HEK293 (cell line): ENCODE data around the gene TLK1.

ENCODE experiments used
- CTCF ChIA-PET: fragments of 350-600 bp; formaldehyde crosslinking; extraction: SDS; loops from one replicate; lab custom pipeline; 2021; ENCODE audit warnings: antibody characterized with exemption; lab: Yijun Ruan, JAX
- POLR2A ChIA-PET: fragments of 300-600 bp; formaldehyde crosslinking; extraction: SDS; loops from one replicate; lab custom pipeline; 2020; ENCODE audit warnings: antibody characterized with exemption, inconsistent platforms; lab: Yijun Ruan, JAX
- H3K27ac ChIP-seq: fragments of 200-500 bp; sonication (Bioruptor generic); 2 replicates; pipeline ENCODE4 v1.5.1; 2014; ENCODE audit warnings: low read depth, low read length, control low read depth, inconsistent platforms; ENCODE audit errors: extremely low read depth
- H3K36me3 ChIP-seq, 2 experiments: fragments of 200-500 bp in 1 of 2; sonication (Bioruptor generic) in 1 of 2; 1 replicate in 1 of 2; 2 replicates in 1 of 2; pipeline ENCODE4 v1.5.1; 2014 to 2017; ENCODE audit warnings: inconsistent platforms in 2 of 2, low read length in 2 of 2; ENCODE audit not compliant: control insufficient read depth in 2 of 2, insufficient read depth in 1 of 2
- H3K4me1 ChIP-seq: fragments of 200-500 bp; sonication (Bioruptor generic); 2 replicates; pipeline ENCODE4 v1.5.1; 2014; ENCODE audit warnings: mild to moderate bottlenecking, low read length, inconsistent platforms; ENCODE audit not compliant: control insufficient read depth, insufficient read depth
- H3K4me3 ChIP-seq: 2 replicates; pipeline ENCODE4 v1.5.1; 2011; ENCODE audit warnings: low read depth, mild to moderate bottlenecking, control low read depth, low read length, moderate library complexity
- H3K9me3 ChIP-seq: fragments of 200-500 bp; sonication (Bioruptor generic); 2 replicates; pipeline ENCODE4 v1.5.1; 2014; ENCODE audit warnings: low read depth, low read length, inconsistent platforms; ENCODE audit not compliant: control insufficient read depth, insufficient read depth
- AEBP2 ChIP-seq: fragments of 450-650 bp; formaldehyde crosslinking; IDR thresholded peaks from 2 replicates; pipeline ENCODE4 v1.5.1; 2016; ENCODE audit warnings: missing biosample characterization, missing genetic modification characterization, borderline replicate concordance
- GFI1B ChIP-seq: fragments of 450-650 bp; formaldehyde crosslinking; IDR thresholded peaks from 2 replicates; pipeline ENCODE4 v1.5.1; 2016; ENCODE audit warnings: missing biosample characterization, missing genetic modification characterization
- PRDM4 ChIP-seq: fragments of 450-650 bp; formaldehyde crosslinking; IDR thresholded peaks from 2 replicates; pipeline ENCODE4 v1.5.1; 2017; ENCODE audit warnings: missing biosample characterization, missing genetic modification characterization
- SCRT2 ChIP-seq: fragments of 450-650 bp; formaldehyde crosslinking; IDR thresholded peaks from 2 replicates; pipeline ENCODE4 v1.5.1; 2016; ENCODE audit warnings: missing biosample characterization, missing genetic modification characterization
- SETDB1 ChIP-seq: IDR thresholded peaks from one replicate; pipeline ENCODE4 v1.6.1; 2017; ENCODE audit warnings: mild to moderate bottlenecking, low read length, moderate library complexity, mixed read lengths; ENCODE audit not compliant: insufficient read length
- ZBTB17 ChIP-seq: fragments of 450-650 bp; formaldehyde crosslinking; IDR thresholded peaks from 2 replicates; pipeline ENCODE4 v1.5.1; 2016; ENCODE audit warnings: missing biosample characterization, missing genetic modification characterization
- ZBTB20 ChIP-seq: fragments of 450-650 bp; formaldehyde crosslinking; IDR thresholded peaks from 2 replicates; pipeline ENCODE4 v1.5.1; 2016; ENCODE audit warnings: missing biosample characterization, missing genetic modification characterization
- ZBTB21 ChIP-seq: fragments of 450-650 bp; formaldehyde crosslinking; IDR thresholded peaks from 2 replicates; pipeline ENCODE4 v1.5.1; 2017; ENCODE audit warnings: missing biosample characterization, missing genetic modification characterization
- ZBTB7A ChIP-seq: fragments of 450-650 bp; formaldehyde crosslinking; IDR thresholded peaks from 2 replicates; pipeline ENCODE4 v1.5.1; 2016; ENCODE audit warnings: low read depth, missing biosample characterization, missing genetic modification characterization
- ZBTB8A ChIP-seq: fragments of 450-650 bp; formaldehyde crosslinking; IDR thresholded peaks from 2 replicates; pipeline ENCODE4 v1.5.1; 2016; ENCODE audit warnings: missing biosample characterization, missing genetic modification characterization
- ZEB2 ChIP-seq: fragments of 450-650 bp; formaldehyde crosslinking; IDR thresholded peaks from 2 replicates; pipeline ENCODE4 v1.5.1; 2016; ENCODE audit warnings: missing biosample characterization, missing genetic modification characterization
- ZNF175 ChIP-seq: fragments of 450-650 bp; formaldehyde crosslinking; IDR thresholded peaks from 2 replicates; pipeline ENCODE4 v1.5.1; 2016; ENCODE audit warnings: missing biosample characterization, missing genetic modification characterization
- ZNF202 ChIP-seq: fragments of 450-650 bp; formaldehyde crosslinking; IDR thresholded peaks from 2 replicates; pipeline ENCODE4 v1.5.1; 2016; ENCODE audit warnings: missing biosample characterization, missing genetic modification characterization, borderline replicate concordance
- ZNF341 ChIP-seq: fragments of 450-650 bp; formaldehyde crosslinking; IDR thresholded peaks from 2 replicates; pipeline ENCODE4; 2016; ENCODE audit warnings: low read depth, missing biosample characterization, missing genetic modification characterization
- ZNF366 ChIP-seq: fragments of 450-650 bp; formaldehyde crosslinking; conservative IDR thresholded peaks from 2 replicates; pipeline ENCODE4 v1.5.1; 2016; ENCODE audit warnings: missing biosample characterization, missing genetic modification characterization
- ZNF423 ChIP-seq: fragments of 450-650 bp; formaldehyde crosslinking; IDR thresholded peaks from 2 replicates; pipeline ENCODE4 v1.5.1; 2016; ENCODE audit warnings: missing biosample characterization, missing genetic modification characterization
- ZNF510 ChIP-seq: fragments of 450-650 bp; formaldehyde crosslinking; IDR thresholded peaks from 2 replicates; pipeline ENCODE4 v1.5.1; 2018; ENCODE audit warnings: mild to moderate bottlenecking, missing genetic modification characterization, missing biosample characterization; ENCODE audit not compliant: insufficient replicate concordance
- ZNF514 ChIP-seq: fragments of 450-650 bp; formaldehyde crosslinking; IDR thresholded peaks from 2 replicates; pipeline ENCODE4 v1.5.1; 2016; ENCODE audit warnings: missing biosample characterization, missing genetic modification characterization
- ZNF544 ChIP-seq: fragments of 450-650 bp; formaldehyde crosslinking; IDR thresholded peaks from 2 replicates; pipeline ENCODE4 v1.5.0; 2017; ENCODE audit warnings: missing biosample characterization, missing genetic modification characterization
- ZNF549 ChIP-seq: fragments of 450-650 bp; IDR thresholded peaks from 2 replicates; pipeline ENCODE4 v1.5.1; 2018; ENCODE audit warnings: missing biosample characterization, missing genetic modification characterization, mild to moderate bottlenecking, inconsistent platforms, moderate library complexity
- ZNF654 ChIP-seq: fragments of 450-650 bp; formaldehyde crosslinking; IDR thresholded peaks from 2 replicates; pipeline ENCODE4 v1.5.1; 2016; ENCODE audit warnings: low read depth, missing biosample characterization, missing genetic modification characterization
- ZNF768 ChIP-seq: fragments of 450-650 bp; formaldehyde crosslinking; IDR thresholded peaks from 2 replicates; pipeline ENCODE4 v1.5.1; 2018; ENCODE audit warnings: missing biosample characterization, mild to moderate bottlenecking, missing genetic modification characterization
- ZSCAN30 ChIP-seq: fragments of 450-650 bp; IDR thresholded peaks from 2 replicates; pipeline ENCODE4 v1.5.1; 2018; ENCODE audit warnings: missing biosample characterization, mild to moderate bottlenecking, missing genetic modification characterization, moderate library complexity
- TF ChIP-seq, protein P1 (sequence below): fragments of 450-650 bp; formaldehyde crosslinking; IDR thresholded peaks from 2 replicates; pipeline ENCODE4 v1.5.1; 2017; ENCODE audit warnings: missing biosample characterization, missing genetic modification characterization
- TF ChIP-seq, protein P2 (sequence below): fragments of 450-650 bp; formaldehyde crosslinking; IDR thresholded peaks from 2 replicates; pipeline ENCODE4 v1.5.1; 2016; ENCODE audit warnings: missing biosample characterization, missing genetic modification characterization

The TLK1 gene

GRCh38 chr2:171149986-171150693 lies 10.6 kb downstream of the TLK1 start:
- Histone ChIP-seq H3K36me3 (no peaks in the 10 kb centered on the region), H3K4me3 (no peak overlapping the region), H3K27ac (no peak overlapping the region)
- POLR2A ChIA-PET = no interaction called here
- TF ChIP-seq, protein P1, sequence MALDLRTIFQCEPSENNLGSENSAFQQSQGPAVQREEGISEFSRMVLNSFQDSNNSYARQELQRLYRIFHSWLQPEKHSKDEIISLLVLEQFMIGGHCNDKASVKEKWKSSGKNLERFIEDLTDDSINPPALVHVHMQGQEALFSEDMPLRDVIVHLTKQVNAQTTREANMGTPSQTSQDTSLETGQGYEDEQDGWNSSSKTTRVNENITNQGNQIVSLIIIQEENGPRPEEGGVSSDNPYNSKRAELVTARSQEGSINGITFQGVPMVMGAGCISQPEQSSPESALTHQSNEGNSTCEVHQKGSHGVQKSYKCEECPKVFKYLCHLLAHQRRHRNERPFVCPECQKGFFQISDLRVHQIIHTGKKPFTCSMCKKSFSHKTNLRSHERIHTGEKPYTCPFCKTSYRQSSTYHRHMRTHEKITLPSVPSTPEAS (tag by site-specific recombination) = no peak
- TF ChIP-seq ZBTB7A (tag by site-specific recombination) (no peak), ZBTB21 (no peak), ZNF654 (tag by site-specific recombination) (no peak), AEBP2 (no peak), ZNF423 (tag by site-specific recombination) (no peak), ZBTB20 (tag by site-specific recombination) (no peak), ZNF510 (tag by site-specific recombination) (no peak), ZNF514 (tag by site-specific recombination) (no peak), ZNF544 (no peak), SETDB1 (no peak), ZNF549 (tag by site-specific recombination) (no peak), ZNF175 (tag by site-specific recombination) (no peak), ZEB2 (tag by site-specific recombination) (no peak), SCRT2 (tag by site-specific recombination) (no peak), GFI1B (no peak), ZBTB17 (no peak), ZNF341 (tag by site-specific recombination) (no peak), ZNF366 (tag by site-specific recombination) (no peak)
- TF ChIP-seq, protein P2, sequence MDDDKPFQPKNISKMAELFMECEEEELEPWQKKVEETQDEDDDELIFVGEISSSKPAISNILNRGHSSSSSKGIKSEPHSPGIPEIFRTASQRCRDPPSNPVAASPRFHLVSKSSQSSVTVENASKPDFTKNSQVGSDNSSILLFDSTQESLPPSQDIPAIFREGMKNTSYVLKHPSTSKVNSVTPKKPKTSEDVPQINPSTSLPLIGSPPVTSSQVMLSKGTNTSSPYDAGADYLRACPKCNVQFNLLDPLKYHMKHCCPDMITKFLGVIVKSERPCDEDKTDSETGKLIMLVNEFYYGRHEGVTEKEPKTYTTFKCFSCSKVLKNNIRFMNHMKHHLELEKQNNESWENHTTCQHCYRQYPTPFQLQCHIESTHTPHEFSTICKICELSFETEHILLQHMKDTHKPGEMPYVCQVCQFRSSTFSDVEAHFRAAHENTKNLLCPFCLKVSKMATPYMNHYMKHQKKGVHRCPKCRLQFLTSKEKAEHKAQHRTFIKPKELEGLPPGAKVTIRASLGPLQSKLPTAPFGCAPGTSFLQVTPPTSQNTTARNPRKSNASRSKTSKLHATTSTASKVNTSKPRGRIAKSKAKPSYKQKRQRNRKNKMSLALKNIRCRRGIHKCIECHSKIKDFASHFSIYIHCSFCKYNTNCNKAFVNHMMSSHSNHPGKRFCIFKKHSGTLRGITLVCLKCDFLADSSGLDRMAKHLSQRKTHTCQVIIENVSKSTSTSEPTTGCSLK (tag by site-specific recombination) = no peak
- TF ChIP-seq, all 188 proteins: peak for 0
- H3K4me1 ChIP-seq = peaks cover 13% of the 10 kb centered on the region
- CTCF ChIA-PET = interaction anchor here (0.5 to 1.4 kb wide), 5 partner anchors 9 to 771 kb away, joined by 3 to 5 read pairs (median 3); no protein-coding TSS in a partner anchor
- H3K9me3 ChIP-seq = no peaks in the 10 kb centered on the region

DNA sequence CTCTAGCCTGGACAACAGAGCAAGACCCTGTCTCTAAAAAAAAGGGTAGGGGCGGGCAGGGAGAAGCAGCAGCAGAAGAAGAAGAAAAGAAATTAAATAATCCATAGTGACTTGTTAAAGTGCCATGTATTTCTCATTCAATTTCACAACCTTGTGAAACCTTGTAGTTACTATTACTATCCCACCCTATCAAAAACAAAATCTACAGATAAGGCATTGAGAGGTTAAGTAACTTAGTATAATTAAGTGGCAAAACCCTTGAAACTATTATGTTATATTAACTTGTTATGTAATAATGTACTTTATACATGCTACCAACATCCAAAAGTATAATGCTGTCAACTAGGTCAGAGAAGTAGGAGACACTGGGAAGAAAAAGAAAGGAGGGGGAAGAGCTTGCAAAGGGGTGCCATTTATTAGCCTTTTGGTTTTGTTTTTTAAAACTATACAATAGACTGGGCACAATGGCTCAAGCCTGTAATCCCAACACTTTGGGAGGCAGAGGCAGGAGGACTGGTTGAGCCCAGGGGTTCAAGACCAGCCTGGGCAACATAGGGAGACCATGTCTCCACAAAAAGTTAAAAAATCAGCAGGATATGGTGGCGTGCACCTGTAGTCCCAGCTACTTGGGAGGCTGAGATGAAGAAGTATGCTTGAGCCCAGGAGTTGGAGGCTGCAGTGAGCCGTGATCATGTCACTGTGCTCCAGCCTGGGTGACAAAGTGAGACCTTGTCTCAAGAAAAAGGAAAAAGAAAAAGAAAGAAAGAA lies 11.3 kb downstream of the TLK1 start:
- H3K4me1 ChIP-seq = peaks cover 7% of the 10 kb centered on the region
- CTCF ChIA-PET = interaction anchor here (0.6 to 1.4 kb wide), 3 partner anchors 10 to 267 kb away, joined by 3 to 4 read pairs (median 3); no protein-coding TSS in a partner anchor
- POLR2A ChIA-PET = no interaction called here
- TF ChIP-seq ZSCAN30 (no peak), AEBP2 (no peak), ZNF202 (tag by site-specific recombination) (no peak), ZNF366 (tag by site-specific recombination) (no peak), ZNF768 (no peak), PRDM4 (no peak), ZBTB8A (no peak)

More for the DNA sequence above, 11.3 kb downstream of the TLK1 start:
- Histone ChIP-seq H3K36me3 (no peaks in the 10 kb centered on the region), H3K27ac (no peak overlapping the region), H3K9me3 (no peaks in the 10 kb centered on the region), H3K4me3 (no peak overlapping the region)
